Thymus (tissue), 11 donors: ENCODE data around the gene MYO18B. TPM values are rescaled to one million over a fixed set of nuclear protein-coding genes. Genes with fewer than 3 reads are reported as not detected.

ENCODE experiments used
- DNase-seq, 9 donors: peaks; one replicate each; pipeline ENCODE4 v3.0.0-alpha.2; 2013; ENCODE audit warnings: low spot score in 9 of 9, low read depth in 6 of 9, missing footprints in 1 of 9
- H3K27ac ChIP-seq, 2 donors: one replicate each; pipeline ENCODE4 v1.5.1; 2013; ENCODE audit warnings: control low read depth in 1 of 2, low read depth in 1 of 2, low read length in 1 of 2, mild to moderate bottlenecking in 1 of 2, moderate library complexity in 1 of 2
- H3K27me3 ChIP-seq, 2 donors: one replicate each; pipeline ENCODE4 v1.5.1; 2013; ENCODE audit warnings: low read length in 1 of 2; ENCODE audit not compliant: control insufficient read depth in 2 of 2, insufficient read depth in 1 of 2
- H3K36me3 ChIP-seq, 2 donors: one replicate each; pipeline ENCODE4 v1.5.1; 2013; ENCODE audit warnings: low read length in 1 of 2, mild to moderate bottlenecking in 1 of 2, moderate library complexity in 1 of 2; ENCODE audit not compliant: control insufficient read depth in 2 of 2, insufficient read depth in 2 of 2
- H3K4me1 ChIP-seq, 2 donors: one replicate each; pipeline ENCODE4 v1.5.1; 2013; ENCODE audit warnings: low read length in 2 of 2; ENCODE audit not compliant: control insufficient read depth in 2 of 2, insufficient read depth in 2 of 2
- H3K4me3 ChIP-seq, 2 donors: one replicate each; pipeline ENCODE4 v1.5.1; 2013; ENCODE audit warnings: low read length in 2 of 2, control low read depth in 1 of 2, mild to moderate bottlenecking in 1 of 2
- H3K9me3 ChIP-seq, 2 donors: one replicate each; pipeline ENCODE4 v1.5.1; 2013; ENCODE audit warnings: low read length in 1 of 2, mild to moderate bottlenecking in 1 of 2; ENCODE audit not compliant: control insufficient read depth in 2 of 2, insufficient read depth in 1 of 2
- WGBS: extraction: QIAGEN DNeasy Blood & Tissue Kit; methylation state at CpG from one replicate; pipeline ENCODE4 v1.1.7; 2013; 5-methylcytosine and 5-hydroxymethylcytosine counted together
- polyA plus RNA-seq: library from polyadenylated mRNA; stranded (reverse); fragments of 200-250 nt; gene quantifications from one replicate; pipeline ENCODE4 v1.2.3, GENCODE V29; 2013
- total RNA-seq: library from RNA; stranded (reverse); fragments of 120-200 nt; gene quantifications from one replicate; pipeline ENCODE4 v1.2.4, GENCODE V29; 2013
- donor health status: healthy.

MYO18B gene
- total and polyA plus RNA-seq, 2 donors: 2.4 to 13.8 TPM

GRCh38 chr22:25745341-25746011 lies 3.5 kb downstream of the MYO18B start:
- Histone ChIP-seq H3K36me3 (no peaks in the 10 kb centered on the region), H3K27ac (no peak overlapping the region), H3K27me3 (no peaks in the 10 kb centered on the region), H3K4me1 (peaks cover 0 to 31% of the 10 kb centered on the region in 2 donors), H3K9me3 (no peaks in the 10 kb centered on the region), H3K4me3 (no peak overlapping the region)
- no peak for DNase-seq
- 89% methylated on average over 7 of the region's 7 CpGs for WGBS

DNA sequence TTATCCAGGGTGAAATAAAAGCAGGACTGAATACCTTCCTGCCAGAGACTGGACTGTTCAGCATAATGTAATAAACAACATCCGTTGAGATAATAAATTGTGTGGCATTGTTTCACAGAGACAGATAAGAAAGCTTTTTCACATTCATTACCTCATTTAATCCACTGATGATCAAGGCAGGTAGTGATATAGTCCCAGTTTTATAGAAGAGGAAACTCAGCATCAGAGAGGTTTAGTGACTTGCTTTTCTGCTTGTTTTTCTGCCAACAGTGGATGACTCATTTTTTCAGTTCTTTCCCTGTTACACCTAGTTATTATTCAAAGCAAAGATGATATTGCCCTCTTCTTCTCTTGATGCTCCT lies 4.0 kb downstream of the MYO18B start:
- WGBS: 48% methylated on average over 1 of the region's 1 CpG

DNA sequence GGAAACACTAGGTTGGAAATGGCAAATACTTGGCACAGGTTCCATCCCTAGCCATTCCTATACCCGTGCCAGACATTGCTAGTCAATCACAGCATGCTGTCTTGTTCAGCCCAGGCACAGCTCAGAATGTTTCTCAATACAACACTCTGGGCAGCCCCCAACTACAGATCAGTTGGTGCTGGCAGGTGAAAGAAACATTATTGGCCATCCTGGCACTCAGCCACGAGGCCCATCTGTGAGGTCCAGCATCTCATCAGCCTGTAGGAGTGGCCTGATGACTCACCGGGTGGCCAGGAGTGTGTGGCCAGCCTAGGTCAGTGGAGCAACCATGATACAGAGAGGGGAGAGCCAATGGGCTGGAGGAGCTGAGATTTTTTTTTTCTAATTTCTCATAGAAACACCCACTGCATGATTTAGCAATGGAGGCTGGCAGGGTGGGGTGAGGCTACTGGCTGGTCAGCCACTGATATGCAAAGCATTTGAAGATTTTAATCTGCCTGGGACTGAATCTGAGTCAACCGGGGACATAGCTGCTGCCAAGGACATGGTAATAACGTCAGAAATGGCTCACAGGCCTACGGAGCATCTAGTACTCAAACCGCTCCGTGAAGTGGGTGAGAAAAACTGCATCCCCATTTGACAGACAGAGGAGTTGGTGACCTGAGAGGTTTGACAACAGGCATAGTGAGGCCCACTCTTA lies 5.4 kb downstream of the MYO18B start:
- no peaks in the 10 kb centered on the region for H3K27me3 ChIP-seq
- H3K4me3 ChIP-seq: no peak overlapping the region
- no peak for DNase-seq
- H3K36me3 ChIP-seq: no peaks in the 10 kb centered on the region
- H3K27ac ChIP-seq: no peak overlapping the region
- peaks cover 0 to 34% of the 10 kb centered on the region in 2 donors for H3K4me1 ChIP-seq
- H3K9me3 ChIP-seq: no peaks in the 10 kb centered on the region
- WGBS: 95% methylated on average over 8 of the region's 8 CpGs

More for the DNA sequence above, 4.0 kb downstream of the MYO18B start:
- no peak overlapping the region for H3K27ac ChIP-seq
- H3K4me1 ChIP-seq: peaks cover 0 to 34% of the 10 kb centered on the region in 2 donors
- H3K36me3 ChIP-seq: no peaks in the 10 kb centered on the region
- no peaks in the 10 kb centered on the region for H3K9me3 ChIP-seq
- no peaks in the 10 kb centered on the region for H3K27me3 ChIP-seq
- no peak for DNase-seq
- H3K4me3 ChIP-seq: no peak overlapping the region

- H3K27ac ChIP-seq: no peak overlapping the region
- 88% methylated on average over 5 of the region's 5 CpGs for WGBS
Observed at GRCh38 chr22:25748140-25748539, 6.2 kb downstream of the MYO18B start.

GRCh38 chr22:25748704-25749103 lies 6.7 kb downstream of the MYO18B start:
- Histone ChIP-seq H3K4me1 (peaks cover 0 to 23% of the 10 kb centered on the region in 2 donors), H3K9me3 (peaks cover 0 to 6% of the 10 kb centered on the region in 2 donors), H3K27me3 (no peaks in the 10 kb centered on the region), H3K36me3 (no peaks in the 10 kb centered on the region), H3K27ac (no peak overlapping the region), H3K4me3 (no peak overlapping the region)
- DNase-seq: no peak
- WGBS: 69% methylated on average over 2 of the region's 2 CpGs

More at GRCh38 chr22:25748140-25748539, 6.2 kb downstream of the MYO18B start:
- Histone ChIP-seq H3K4me1 (peaks cover 0 to 28% of the 10 kb centered on the region in 2 donors), H3K36me3 (no peaks in the 10 kb centered on the region), H3K4me3 (no peak overlapping the region), H3K27me3 (no peaks in the 10 kb centered on the region), H3K9me3 (peaks cover 0 to under 1% of the 10 kb centered on the region in 2 donors)
- DNase-seq: no peak

- no peaks in the 10 kb centered on the region for H3K27me3 ChIP-seq
- peaks cover 0 to 17% of the 10 kb centered on the region in 2 donors for H3K4me1 ChIP-seq
- H3K36me3 ChIP-seq: no peaks in the 10 kb centered on the region
- peaks cover 0 to 6% of the 10 kb centered on the region in 2 donors for H3K9me3 ChIP-seq
- WGBS: 92% methylated on average over 10 of the region's 10 CpGs
- DNase-seq: no peak
- H3K4me3 ChIP-seq: no peak overlapping the region
- no peak overlapping the region for H3K27ac ChIP-seq
Observed at GRCh38 chr22:25749420-25750169, 7.6 kb downstream of the MYO18B start.

GRCh38 chr22:25750569-25751173 lies 8.7 kb downstream of the MYO18B start:
- peaks cover 0 to 17% of the 10 kb centered on the region in 2 donors for H3K4me1 ChIP-seq
- H3K27ac ChIP-seq: no peak overlapping the region
- DNase-seq: no peak
- peaks cover 0 to 9% of the 10 kb centered on the region in 2 donors for H3K9me3 ChIP-seq
- no peak overlapping the region for H3K4me3 ChIP-seq
- WGBS: 75% methylated on average over 6 of the region's 6 CpGs
- no peaks in the 10 kb centered on the region for H3K36me3 ChIP-seq
- H3K27me3 ChIP-seq: no peaks in the 10 kb centered on the region

DNA sequence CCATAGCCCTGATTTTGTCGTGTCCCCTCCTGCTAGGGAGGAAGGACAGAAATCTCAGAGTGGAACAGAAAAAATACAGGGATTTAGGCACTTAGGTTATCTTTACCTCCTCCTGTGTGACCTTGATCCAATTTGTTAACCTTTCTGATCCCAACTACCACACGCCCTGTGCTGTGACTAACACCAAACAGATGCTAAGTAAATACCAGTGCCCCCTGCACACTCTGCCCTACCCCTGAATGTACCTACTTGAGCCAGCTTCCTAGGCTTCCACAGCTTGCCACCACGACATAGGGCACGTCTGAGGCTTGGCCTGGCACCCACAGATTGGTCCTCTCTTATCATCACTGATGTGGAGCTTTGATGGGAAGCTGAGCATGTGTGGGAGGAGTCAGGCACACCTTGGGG lies 9.2 kb downstream of the MYO18B start:
- H3K36me3 ChIP-seq: no peaks in the 10 kb centered on the region
- H3K9me3 ChIP-seq: peaks cover 0 to 12% of the 10 kb centered on the region in 2 donors
- 93% methylated on average over 4 of the region's 4 CpGs for WGBS

More for the DNA sequence above, 9.2 kb downstream of the MYO18B start:
- DNase-seq: no peak
- Histone ChIP-seq H3K4me1 (peaks cover 0 to 17% of the 10 kb centered on the region in 2 donors), H3K27ac (no peak overlapping the region), H3K4me3 (no peak overlapping the region), H3K27me3 (no peaks in the 10 kb centered on the region)
